Measurements from ENCODE around the gene ZNF883. TPM values are rescaled to one million over a fixed set of nuclear protein-coding genes. Genes with fewer than 3 reads are reported as not detected.
A peak's percentile ranks its signal among the peaks of the same experiment; 100 is the strongest.
"Not testable (repeated sequence)": the region's sequence is repeated elsewhere in the genome, so short reads cannot be mapped to it uniquely, and the experiment has no call there.

ZNF883 gene
- total RNA-seq = 1 to 10 TPM in 1 of 2 donors, under 1 TPM in 1; 0.16 to 1.0 TPM

DNA sequence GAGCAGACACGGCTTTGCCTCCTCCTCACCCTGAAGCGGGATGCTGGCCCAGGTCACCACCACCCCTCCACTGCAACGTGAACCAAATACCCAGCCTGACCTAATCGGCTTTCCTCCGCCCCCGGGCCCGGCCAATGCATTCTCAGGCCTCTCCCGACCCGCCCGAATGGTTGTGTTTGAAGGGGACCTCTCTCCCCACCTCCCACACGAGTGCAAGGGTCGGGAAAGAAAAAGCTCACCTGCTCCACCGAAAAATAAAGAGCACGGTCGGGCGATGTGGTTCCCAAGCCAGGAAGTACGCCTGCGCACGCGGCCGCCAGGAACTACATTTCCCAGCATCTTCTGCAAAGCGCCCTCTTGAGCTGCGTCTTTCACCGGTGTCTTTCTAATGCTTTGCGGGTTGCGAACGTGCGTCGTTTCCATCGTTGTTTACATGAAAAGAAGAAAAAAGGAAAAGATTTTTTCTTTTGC lies at the start of gene ZNF883:
Gene ZNF883 (minus strand): TSS at position 282 of the 471 bp plus-strand sequence.
- Mint-ChIP-seq H3K27ac (no peak within 1 kb of the TSS), H3K36me3 (peaks cover 15 to 22% of the 10 kb centered on the region in 2 donors), H3K9me3 (peaks cover 29 to 39% of the 10 kb centered on the region in 2 donors)
- DNase-seq (ENCODE audit: low spot score in 2 of 2) = peak in 1 of 2 donors; percentile 10
- ATAC-seq = peak in 1 of 2 donors; percentile 59

DNA sequence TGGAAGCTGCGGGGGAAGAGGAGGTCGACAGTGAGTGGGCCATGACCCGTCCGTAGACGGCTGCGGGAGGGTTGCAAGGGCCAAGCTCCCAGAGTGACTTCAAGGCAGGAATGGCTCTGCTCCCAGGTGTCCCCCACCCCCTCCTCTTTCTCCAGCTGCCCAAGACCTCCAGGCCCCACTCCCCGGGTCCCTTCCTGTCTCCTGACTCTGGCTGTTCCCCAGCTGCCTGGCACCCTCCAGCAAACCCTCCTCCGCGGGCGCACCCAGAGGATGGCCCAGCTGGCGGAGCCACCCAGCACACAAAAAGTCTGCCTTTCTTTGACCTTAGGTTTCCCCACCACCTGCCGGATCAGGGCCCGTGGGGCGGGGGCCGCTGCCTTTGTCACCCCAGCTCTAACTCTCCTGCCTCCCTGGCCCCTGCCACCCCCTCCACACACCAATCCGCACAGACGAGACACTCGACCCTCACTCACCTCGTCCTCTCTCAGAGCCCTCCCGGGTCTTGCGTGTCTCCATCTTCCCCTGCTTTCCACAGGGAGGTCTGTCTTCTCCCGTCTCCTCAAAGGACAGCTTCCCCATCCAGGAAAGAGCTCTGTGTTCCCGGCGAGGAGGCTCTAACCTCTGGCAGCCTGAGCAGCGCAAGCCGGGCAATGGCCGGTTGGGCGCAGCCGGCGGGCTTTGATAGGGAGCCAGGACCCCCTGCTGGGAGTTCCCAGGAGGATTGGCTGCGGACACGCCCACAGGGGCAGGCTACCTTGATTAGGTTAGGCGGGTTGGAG lies 49.3 kb upstream of the ZNF883 start:
- not testable (repeated sequence) for H3K9me3 Mint-ChIP-seq, ATAC-seq, H3K27ac Mint-ChIP-seq
- H3K36me3 Mint-ChIP-seq = peaks cover 12 to 14% of the 10 kb centered on the region in 2 donors
- peak in 1 of 2 donors; percentile 67 for DNase-seq (ENCODE audit: low spot score in 2 of 2)

DNA sequence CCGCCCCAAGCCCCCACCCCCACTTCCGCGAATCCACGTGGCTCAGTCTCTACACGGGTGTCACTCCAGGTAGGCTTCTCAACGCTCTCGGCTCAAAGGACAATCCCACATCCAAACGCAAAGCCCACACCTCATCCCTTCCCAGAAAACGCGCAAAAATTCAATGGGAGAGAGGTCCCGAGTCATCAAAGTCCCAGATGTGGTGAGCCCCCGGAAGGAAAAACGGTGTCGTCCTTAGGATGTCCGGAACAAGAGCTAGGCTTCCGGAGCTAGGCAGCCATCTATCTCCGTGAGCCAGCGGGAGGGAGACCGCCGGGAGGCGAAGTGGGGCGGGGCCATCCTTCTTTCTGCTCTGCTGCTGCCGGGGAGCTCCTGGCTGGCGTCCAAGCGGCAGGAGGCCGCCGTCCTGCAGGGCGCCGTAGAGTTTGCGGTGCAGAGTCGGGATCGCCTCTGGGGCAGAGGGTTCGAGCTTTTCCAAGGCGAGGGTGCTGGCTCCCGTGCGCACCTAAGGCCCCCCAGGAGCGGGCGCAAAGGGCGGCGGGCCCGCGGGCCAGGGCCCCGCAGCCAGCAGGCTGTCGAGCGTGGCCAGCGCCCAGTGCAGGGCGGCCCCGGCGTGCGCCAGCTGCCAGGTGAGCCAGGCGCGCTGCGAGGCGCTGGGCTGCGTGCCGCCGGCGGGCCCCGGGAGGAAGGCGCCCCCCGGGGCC lies 47.7 kb upstream of the ZNF883 start:
- not testable (repeated sequence) for H3K27ac Mint-ChIP-seq, ATAC-seq, H3K9me3 Mint-ChIP-seq
- DNase-seq (ENCODE audit: low spot score in 2 of 2) = peak in 1 of 2 donors; percentile 60
- H3K36me3 Mint-ChIP-seq = peaks cover 12 to 14% of the 10 kb centered on the region in 2 donors

DNA sequence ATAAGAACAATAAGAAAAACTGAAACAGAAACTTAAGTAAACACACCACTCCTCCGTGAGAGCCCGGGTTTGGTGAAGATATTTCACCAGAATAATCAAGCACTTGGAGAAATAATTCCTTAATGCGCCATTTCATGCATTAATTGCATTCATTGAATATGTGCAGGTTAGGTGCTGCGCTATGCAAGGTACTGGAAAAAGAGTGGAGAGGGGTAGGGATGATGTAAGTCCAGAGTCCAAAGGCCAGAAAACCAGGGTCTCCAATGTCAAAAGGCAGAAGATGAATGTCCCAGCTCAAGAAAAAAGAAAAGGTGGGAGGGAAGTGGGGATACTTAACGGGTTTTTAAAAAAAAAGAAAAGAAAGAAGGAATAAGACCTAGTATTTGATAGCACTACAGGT lies 45.2 kb upstream of the ZNF883 start:
- H3K9me3 Mint-ChIP-seq = peaks cover 7 to 8% of the 10 kb centered on the region in 2 donors
- H3K27ac Mint-ChIP-seq = no peak overlapping the region
- DNase-seq (ENCODE audit: low spot score in 2 of 2) = no peak
- peaks cover 12 to 14% of the 10 kb centered on the region in 2 donors for H3K36me3 Mint-ChIP-seq
- ATAC-seq = peak in 1 of 2 donors; percentile 7

DNA sequence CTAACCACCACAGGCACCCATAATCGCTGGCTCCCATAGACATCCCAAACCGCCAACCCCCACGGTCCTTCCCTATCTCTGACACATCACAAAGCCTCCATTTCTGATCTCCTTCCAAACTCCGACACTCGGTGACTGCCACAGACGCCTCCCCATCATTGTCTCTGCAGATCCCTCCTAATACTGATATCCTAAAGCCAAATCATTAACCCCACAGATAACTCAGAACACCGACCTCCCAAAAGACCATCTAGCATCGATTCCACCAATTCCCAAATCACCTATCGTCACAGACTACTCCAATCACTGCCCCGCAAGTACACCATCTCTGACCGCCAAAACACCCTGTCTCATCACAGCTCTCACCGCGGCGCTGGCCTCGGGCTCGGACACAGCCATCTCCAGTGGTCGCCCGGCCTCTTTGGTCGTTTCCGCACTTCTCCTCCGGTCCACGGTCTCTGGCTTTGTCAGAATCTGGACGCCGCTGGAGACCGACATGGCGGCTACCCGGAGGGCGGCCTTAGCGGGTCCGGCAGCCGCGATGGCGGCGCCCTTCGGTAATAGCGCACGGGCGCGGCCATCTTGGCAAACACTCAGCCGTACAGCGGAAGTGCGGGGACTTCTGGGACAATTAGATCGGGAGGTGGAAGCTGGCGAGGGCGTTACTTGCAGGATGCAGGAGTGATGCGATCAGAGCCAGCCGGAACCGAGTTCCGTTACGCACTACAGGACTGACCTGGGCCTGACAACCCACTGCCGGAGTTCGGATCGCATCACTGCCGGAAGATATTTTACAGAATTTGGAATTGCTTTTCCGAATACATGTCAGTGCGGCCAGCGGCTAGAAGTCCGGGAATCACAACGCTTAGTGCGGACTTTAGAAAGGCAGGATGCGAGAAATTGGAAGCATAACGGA lies 44.5 kb upstream of the ZNF883 start, which contains the start of gene ZFP37:
Gene ZFP37 (minus strand): TSS at position 534 of the 916 bp plus-strand sequence. CDS start 36 bp downstream, at position 498.
- no peak within 1 kb of the TSS for H3K27ac Mint-ChIP-seq
- peak; percentile 79 to 80 for DNase-seq (ENCODE audit: low spot score in 2 of 2)
- H3K9me3 Mint-ChIP-seq = peaks cover 7 to 8% of the 10 kb centered on the region in 2 donors
- ATAC-seq = peak; percentile 95 to 96
- peaks cover 12 to 14% of the 10 kb centered on the region in 2 donors for H3K36me3 Mint-ChIP-seq

DNA sequence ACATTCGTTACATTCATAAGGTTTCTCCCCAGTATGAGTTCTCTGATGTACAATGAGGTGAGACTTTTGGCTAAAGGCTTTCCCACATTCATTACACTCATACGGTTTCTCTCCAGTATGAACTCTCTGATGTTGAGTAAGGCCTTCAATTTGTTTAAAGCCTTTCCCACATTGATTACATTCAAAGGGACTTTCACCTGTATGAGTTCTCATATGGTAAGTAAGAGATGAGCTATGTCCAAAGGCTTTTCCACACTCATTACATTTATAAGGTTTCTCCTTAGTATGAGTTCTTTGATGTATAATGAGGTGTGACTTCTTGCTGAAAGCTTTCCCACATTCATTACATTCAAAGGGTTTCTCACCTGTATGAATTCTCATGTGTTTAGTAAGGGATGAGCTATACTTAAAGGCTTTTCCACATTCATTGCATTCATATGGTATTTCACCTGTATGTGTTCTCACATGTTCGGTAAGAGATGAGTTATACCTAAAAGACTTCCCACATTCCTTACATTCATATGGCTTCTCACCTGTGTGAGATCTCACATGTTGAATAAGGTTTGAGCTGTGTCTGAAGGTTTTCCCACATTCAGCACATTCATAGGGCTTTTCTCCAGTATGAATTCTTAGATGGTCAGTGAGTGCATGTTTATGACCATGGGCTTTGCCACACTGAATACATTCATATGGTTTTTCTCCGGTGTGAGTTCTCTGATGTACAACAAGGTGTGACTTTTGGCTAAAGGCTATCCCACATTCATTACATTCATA lies 31.1 kb upstream of the ZNF883 start:
- Mint-ChIP-seq H3K27ac (no peak overlapping the region), H3K9me3 (peaks cover 53 to 62% of the 10 kb centered on the region in 2 donors), H3K36me3 (peaks cover 73 to 80% of the 10 kb centered on the region in 2 donors)
- no peak for DNase-seq (ENCODE audit: low spot score in 2 of 2)
- ATAC-seq = no peak

DNA sequence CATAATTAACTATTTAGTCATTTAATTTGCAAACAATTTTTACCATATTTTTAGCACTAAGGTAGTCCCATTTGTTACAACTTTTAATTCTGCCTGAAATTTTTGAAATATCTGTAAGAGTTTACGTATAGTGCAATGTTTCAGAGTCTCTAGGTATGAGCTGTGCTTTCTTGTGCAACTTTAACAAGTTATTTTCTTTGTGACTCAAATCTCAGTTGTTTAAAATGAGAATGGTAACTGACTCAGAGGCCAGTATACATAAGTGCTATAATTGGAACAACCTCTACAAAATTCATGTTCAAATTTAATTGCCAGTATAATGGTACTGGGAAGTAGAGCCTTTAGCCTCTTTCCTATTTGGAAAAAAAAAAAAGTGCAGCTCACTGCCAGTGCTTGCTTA lies 14.2 kb upstream of the ZNF883 start:
- DNase-seq (ENCODE audit: low spot score in 2 of 2) = no peak
- H3K9me3 Mint-ChIP-seq = peaks cover 35 to 40% of the 10 kb centered on the region in 2 donors
- H3K27ac Mint-ChIP-seq = no peak overlapping the region
- no peak for ATAC-seq
- peaks cover 18 to 47% of the 10 kb centered on the region in 2 donors for H3K36me3 Mint-ChIP-seq

DNA sequence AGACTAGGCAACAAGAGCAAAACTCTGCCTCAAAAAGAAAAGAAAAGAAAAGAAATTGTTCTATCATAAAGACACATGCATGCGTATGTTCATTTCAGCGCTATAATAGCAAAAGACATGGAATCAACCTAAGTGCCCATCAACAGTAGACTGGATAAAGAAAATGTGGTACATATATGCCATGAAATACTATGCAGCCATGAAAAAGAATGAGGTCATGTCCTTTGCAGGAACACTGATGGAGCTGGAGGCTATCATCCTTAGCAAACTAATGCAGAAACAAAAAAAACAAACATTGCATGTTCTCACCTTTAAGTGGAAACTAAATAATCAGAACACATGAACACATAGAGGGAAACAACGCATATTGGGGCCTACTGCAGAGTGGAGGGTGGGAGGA lies 6.3 kb upstream of the ZNF883 start:
- Mint-ChIP-seq H3K36me3 (peaks cover 11 to 16% of the 10 kb centered on the region in 2 donors), H3K27ac (no peak overlapping the region), H3K9me3 (peaks cover 36 to 37% of the 10 kb centered on the region in 2 donors)
- DNase-seq (ENCODE audit: low spot score in 2 of 2) (no peak), ATAC-seq (no peak)

DNA sequence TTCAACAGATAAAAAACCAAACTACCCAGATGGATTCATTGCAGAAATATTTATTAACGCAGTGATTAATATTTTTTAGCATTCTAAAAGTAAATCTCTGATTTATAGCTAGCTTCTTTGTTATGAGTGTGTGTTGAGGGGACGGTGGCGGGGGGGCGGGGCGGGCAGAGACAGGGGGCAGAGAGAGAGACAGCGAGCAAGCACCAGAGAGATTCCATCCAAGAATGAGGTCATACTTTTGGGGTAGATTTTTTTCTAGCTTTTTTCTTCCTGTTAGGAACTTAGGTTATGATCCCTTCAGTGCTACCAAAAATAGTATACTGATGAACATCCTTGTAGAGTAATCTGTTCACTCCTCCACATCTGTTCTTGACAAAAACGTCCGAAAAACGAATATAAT lies 500 bp upstream of the ZNF883 start:
- no peak overlapping the region for H3K27ac Mint-ChIP-seq
- ATAC-seq (no peak), DNase-seq (ENCODE audit: low spot score in 2 of 2) (no peak)
- H3K36me3 Mint-ChIP-seq = peaks cover 17 to 19% of the 10 kb centered on the region in 2 donors
- H3K9me3 Mint-ChIP-seq = peaks cover 30 to 37% of the 10 kb centered on the region in 2 donors

DNA sequence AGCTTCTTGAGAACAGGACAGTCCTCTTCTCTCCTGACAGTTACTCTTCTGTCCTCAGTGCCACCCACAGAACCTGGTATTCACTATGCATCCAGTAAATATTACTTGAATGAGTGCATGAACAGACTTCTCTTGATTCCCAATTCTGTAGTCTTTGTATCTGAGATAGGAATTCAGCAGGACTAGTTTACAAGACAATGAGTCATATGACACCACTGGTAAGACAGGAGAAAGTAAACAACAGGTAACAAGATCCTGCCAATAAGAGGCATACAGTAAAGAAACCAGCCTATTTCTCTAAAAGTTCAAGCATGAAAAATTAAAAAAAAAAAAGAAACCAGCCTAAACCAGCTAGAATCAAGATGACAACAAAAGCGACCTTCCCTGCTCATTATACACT lies 6.2 kb downstream of the ZNF883 start:
- ATAC-seq (no peak), DNase-seq (ENCODE audit: low spot score in 2 of 2) (no peak)
- peaks cover 34 to 45% of the 10 kb centered on the region in 2 donors for H3K9me3 Mint-ChIP-seq
- no peak overlapping the region for H3K27ac Mint-ChIP-seq
- H3K36me3 Mint-ChIP-seq = peaks cover 26 to 35% of the 10 kb centered on the region in 2 donors

DNA sequence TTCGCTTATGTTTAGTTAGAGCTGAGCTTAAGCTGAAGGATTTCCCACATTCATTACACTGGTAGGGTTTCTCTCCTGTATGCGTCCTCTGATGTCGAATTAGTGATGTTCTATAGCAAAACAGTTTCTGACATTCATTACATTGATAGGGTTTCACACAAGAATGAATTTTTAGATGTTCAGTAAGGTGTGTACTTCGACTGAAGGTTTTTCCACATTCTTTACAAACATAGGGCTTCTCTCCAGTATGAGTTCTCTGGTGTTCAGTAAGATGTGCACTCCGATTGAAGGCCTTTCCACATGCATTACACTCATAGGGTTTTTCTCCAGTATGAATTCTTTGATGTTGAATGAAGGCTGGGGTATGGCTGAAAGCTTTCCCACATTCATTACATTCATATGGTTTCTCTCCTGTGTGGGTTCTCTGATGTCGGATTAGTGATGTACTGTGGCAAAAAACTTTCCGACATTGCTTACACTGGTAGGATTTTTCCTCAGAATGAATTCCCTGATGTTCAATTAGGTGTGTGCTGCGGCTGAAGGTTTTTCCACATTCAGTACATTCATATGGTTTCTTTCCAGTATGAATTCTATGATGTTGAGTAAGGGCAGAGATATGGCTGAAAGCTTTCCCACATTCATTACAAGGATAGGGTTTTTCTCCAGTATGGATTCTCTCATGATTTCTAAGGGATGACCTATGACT lies 14.6 kb downstream of the ZNF883 start:
- H3K9me3 Mint-ChIP-seq = peaks cover 40 to 57% of the 10 kb centered on the region in 2 donors
- H3K27ac Mint-ChIP-seq = no peak overlapping the region
- DNase-seq (ENCODE audit: low spot score in 2 of 2) = no peak
- peaks cover 39 to 64% of the 10 kb centered on the region in 2 donors for H3K36me3 Mint-ChIP-seq
- no peak for ATAC-seq

DNA sequence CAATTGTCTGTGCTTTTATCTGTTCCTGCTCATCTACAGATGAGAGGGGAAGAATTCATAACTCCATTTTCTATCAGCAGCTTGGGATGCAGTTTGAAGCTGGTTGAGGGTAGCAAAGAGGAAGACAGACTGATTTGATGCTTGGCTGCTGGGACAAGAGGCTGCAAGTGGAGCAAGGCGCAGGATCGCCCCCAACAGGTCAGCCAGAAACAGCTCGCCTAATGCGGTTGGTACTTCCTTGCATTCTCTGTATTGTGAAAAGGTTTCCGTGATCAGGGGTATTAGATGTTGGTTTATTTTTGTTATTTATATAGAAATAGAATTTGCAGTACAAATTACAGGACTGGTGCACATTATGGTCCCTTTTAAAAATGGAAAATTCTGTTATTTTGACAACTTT lies 40.6 kb downstream of the ZNF883 start:
- Mint-ChIP-seq H3K9me3 (peaks cover 10 to 17% of the 10 kb centered on the region in 2 donors), H3K27ac (no peak overlapping the region), H3K36me3 (peaks cover 0 to 10% of the 10 kb centered on the region in 2 donors)
- ATAC-seq (no peak), DNase-seq (ENCODE audit: low spot score in 2 of 2) (peak in 1 of 2 donors; percentile 3)

DNA sequence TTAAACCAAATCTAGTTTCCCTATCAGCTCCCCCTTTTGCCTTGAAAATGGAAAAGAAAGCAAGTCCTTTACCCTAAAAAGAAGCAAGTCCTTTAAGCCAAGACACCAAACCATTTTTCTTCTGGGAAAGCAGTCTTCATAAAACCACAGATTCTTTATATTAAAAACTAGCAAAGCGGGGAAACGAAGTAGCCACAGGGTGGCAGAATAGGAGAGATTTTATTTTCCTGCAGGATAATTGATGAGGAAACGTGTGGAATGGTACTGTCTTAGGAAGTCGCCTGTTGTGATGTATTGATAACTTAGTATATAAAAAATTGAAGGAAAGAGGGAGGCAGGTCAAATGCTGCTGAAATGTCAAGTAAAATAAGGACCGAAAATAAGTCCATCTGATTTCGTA lies 41.1 kb downstream of the ZNF883 start:
- Mint-ChIP-seq H3K36me3 (peaks cover 0 to 10% of the 10 kb centered on the region in 2 donors), H3K27ac (no peak overlapping the region), H3K9me3 (peaks cover 9 to 17% of the 10 kb centered on the region in 2 donors)
- no peak for DNase-seq (ENCODE audit: low spot score in 2 of 2)
- no peak for ATAC-seq

DNA sequence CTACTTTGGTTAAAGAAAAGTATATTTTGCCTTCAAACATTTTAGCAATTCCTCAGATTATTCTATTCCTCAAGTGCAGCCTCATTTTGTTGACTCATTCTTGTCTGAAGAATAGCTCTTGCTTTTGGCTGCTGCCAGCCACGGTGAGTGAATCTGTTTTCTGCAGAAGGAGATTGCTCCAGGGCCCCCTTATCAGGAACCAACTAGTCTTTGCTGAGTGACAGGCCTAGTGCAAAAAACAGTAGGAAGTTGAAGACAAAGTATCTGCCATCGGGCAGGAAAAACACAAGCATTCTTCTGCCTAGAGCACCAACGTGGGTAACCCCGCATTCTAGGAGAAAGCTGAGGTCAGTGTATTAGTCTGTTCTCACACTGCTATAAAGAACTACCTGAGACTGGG lies 42.3 kb downstream of the ZNF883 start:
- Mint-ChIP-seq H3K27ac (no peak overlapping the region), H3K9me3 (peaks cover 9 to 12% of the 10 kb centered on the region in 2 donors), H3K36me3 (peaks cover 0 to 6% of the 10 kb centered on the region in 2 donors)
- ATAC-seq (no peak), DNase-seq (ENCODE audit: low spot score in 2 of 2) (no peak)

DNA sequence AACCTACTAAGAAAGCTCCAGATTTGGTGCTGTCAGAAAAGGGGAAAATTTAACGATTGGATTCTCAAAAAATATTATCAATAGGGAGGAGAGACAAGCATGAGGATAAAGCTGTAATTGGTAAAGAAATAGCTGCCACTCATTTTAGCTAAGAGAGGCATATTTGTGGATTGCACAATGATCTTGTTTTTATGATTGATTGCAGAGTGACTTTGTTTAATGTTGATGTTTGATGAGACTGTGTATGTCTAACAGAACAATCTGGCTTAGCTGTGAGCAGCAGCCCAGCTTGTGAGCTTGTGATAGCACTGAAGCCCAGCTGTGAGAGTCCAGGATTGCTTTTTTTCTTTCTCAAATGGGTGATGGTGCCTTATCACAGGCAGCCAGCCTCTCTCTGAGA lies 56.4 kb downstream of the ZNF883 start:
- H3K27ac Mint-ChIP-seq = no peak overlapping the region
- ATAC-seq (no peak), DNase-seq (ENCODE audit: low spot score in 2 of 2) (no peak)
- no peaks in the 10 kb centered on the region for H3K9me3 Mint-ChIP-seq
- H3K36me3 Mint-ChIP-seq = no peaks in the 10 kb centered on the region

All from activated naive CD4-positive, alpha-beta T cell treated with anti-CD3 and anti-CD28 coated beads, Interleukin-2, amount 50 U/mL, for 72 hours (primary cell).